ENCODE data around the gene PAX8.

GRCh38 chr2:113190871-113191270 is 87.8 kb downstream of the PAX8 start:
- TF ChIP-seq CTCF (IDR thresholded peaks at IDR 0.05): no peak
- no peak for TF ChIP-seq ZFX (IDR thresholded peaks at IDR 0.05; ENCODE audit: borderline replicate concordance)

Data from 22Rv1 (cell line).